Small intestine (tissue), 7 donors: ENCODE data around the gene NUP210. TPM values are rescaled to one million over a fixed set of nuclear protein-coding genes. Genes with fewer than 3 reads are reported as not detected.

Source experiments
- DNase-seq, 2 donors: peaks; one replicate each; pipeline versions ENCODE4 v3.0.0 to v3.0.0-alpha.2; 2013
- FAIRE-seq: peaks from 2 replicates; lab custom pipeline; 2012; peaks lifted over from hg19 to GRCh38; lab: Jason Lieb, UNC
- H3K27ac ChIP-seq, 3 donors: one replicate each; pipeline ENCODE4 v1.5.1; 2013; ENCODE audit warnings: low read length in 2 of 3, mild to moderate bottlenecking in 2 of 3, control low read depth in 1 of 3, inconsistent platforms in 1 of 3, low read depth in 1 of 3, moderate library complexity in 1 of 3
- H3K27me3 ChIP-seq, 3 donors: one replicate each; pipeline ENCODE4 v1.6.1; 2013; ENCODE audit warnings: low read length in 3 of 3, inconsistent platforms in 1 of 3; ENCODE audit not compliant: control insufficient read depth in 3 of 3, insufficient read depth in 3 of 3
- H3K36me3 ChIP-seq, 3 donors: one replicate each; pipeline ENCODE4 v1.6.1; 2013; ENCODE audit warnings: low read length in 3 of 3, inconsistent platforms in 1 of 3, low read depth in 1 of 3, mild to moderate bottlenecking in 1 of 3, moderate library complexity in 1 of 3; ENCODE audit not compliant: control insufficient read depth in 3 of 3, insufficient read depth in 2 of 3
- H3K4me1 ChIP-seq, 3 donors: one replicate each; pipeline ENCODE4 v1.6.1; 2013; ENCODE audit warnings: low read length in 2 of 3, inconsistent platforms in 1 of 3, low read depth in 1 of 3, mild to moderate bottlenecking in 1 of 3, moderate library complexity in 1 of 3; ENCODE audit not compliant: control insufficient read depth in 3 of 3, insufficient read depth in 2 of 3
- H3K4me3 ChIP-seq, 3 donors: one replicate each; pipeline ENCODE4 v1.5.1; 2013; ENCODE audit warnings: low read length in 3 of 3, control low read depth in 1 of 3, inconsistent platforms in 1 of 3, low read depth in 1 of 3, mild to moderate bottlenecking in 1 of 3, moderate library complexity in 1 of 3
- H3K9me3 ChIP-seq, 2 donors: one replicate each; pipeline ENCODE4 v1.6.1; 2013; ENCODE audit warnings: low read depth in 1 of 2, low read length in 1 of 2; ENCODE audit not compliant: control insufficient read depth in 2 of 2, insufficient read depth in 1 of 2
- WGBS, 3 donors: extraction: QIAGEN DNeasy Blood & Tissue Kit; methylation state at CpG; one replicate each; pipeline ENCODE4 v1.1.7; 2013; 5-methylcytosine and 5-hydroxymethylcytosine counted together
- polyA plus RNA-seq, 4 donors: library from polyadenylated mRNA; stranded (reverse) in 3 of 4; unstranded in 1 of 4; fragments of 200-250 nt in 3 of 4; fragments of 120-200 nt in 1 of 4; gene quantifications; one replicate each; pipeline versions ENCODE4 v1.2.1 to v1.2.3, GENCODE V29; 2013
- donor health status: healthy with polysubstance abuse.
- donor health status: control.
- donor health status: control.
- donor health status: Bipolar disorder and iron deficiency.
- donor health status: healthy.

Gene NUP210
- polyA plus RNA-seq, 4 donors = 0.22 to 36.4 (median 5.6) TPM

DNA sequence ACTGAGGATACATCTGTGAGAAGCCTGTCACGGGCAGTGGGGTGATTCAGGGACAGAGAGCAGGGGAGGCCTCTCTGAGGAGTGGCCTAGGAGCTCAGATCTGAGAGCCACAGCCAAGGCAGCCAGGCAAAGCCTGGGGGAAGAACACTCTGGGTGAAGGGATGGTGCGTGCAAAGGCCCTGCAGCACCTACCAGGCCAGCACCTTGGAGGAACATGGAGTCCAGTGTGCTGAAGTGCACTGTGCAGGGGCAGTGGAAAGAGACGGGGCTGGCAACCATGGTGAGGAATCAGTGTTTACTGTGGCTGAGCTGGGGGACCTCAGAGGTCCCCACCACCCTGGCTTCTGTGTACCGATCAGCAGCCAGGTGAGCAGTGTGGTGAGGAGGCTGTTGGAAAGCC, 48.0 kb downstream of the NUP210 start:
- H3K4me1 ChIP-seq = no peaks in the 10 kb centered on the region
- H3K27ac ChIP-seq = no peak overlapping the region
- DNase-seq (no peak), FAIRE-seq (no peak)
- H3K4me3 ChIP-seq = no peak overlapping the region
- H3K9me3 ChIP-seq = no peaks in the 10 kb centered on the region
- WGBS, 3 donors = 78 to 91% (median 91%) methylated on average over 4 of the region's 4 CpGs
- H3K36me3 ChIP-seq = peaks cover 0 to 71% (median 2%) of the 10 kb centered on the region in 3 donors
- no peaks in the 10 kb centered on the region for H3K27me3 ChIP-seq

GRCh38 chr3:13371100-13372075, 48.7 kb downstream of the NUP210 start:
- Histone ChIP-seq H3K27ac (no peak overlapping the region), H3K36me3 (peaks cover 0 to 63% (median 2%) of the 10 kb centered on the region in 3 donors), H3K27me3 (no peaks in the 10 kb centered on the region), H3K9me3 (no peaks in the 10 kb centered on the region), H3K4me1 (no peaks in the 10 kb centered on the region), H3K4me3 (no peak overlapping the region)
- DNase-seq = peak in 1 of 2 donors; percentile 18
- 49 to 78% (median 56%) methylated on average over 17 of the region's 17 CpGs for WGBS, 3 donors
- FAIRE-seq = no peak

DNA sequence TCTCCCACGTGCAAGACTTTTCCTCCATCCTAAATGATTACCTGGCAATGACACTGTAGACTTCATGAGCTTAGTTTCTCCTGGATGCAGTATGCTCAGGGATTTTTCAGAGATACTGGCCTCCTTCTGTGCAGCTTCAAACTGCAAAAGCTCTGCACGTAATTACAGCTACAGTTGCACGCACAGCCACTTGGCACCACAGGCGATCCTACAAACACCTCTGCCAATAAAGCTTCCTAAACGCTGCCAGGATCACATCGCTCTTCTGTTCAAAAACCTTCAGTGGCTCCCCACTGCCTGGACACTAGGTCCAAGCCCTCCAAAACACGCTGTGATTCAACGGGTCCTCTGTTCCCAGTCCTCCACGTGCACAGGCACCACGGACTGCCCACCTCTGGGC, 49.5 kb downstream of the NUP210 start:
- no peaks in the 10 kb centered on the region for H3K9me3 ChIP-seq
- no peak overlapping the region for H3K4me3 ChIP-seq
- FAIRE-seq (no peak), DNase-seq (no peak)
- no peaks in the 10 kb centered on the region for H3K27me3 ChIP-seq
- H3K36me3 ChIP-seq = peaks cover 0 to 59% (median 2%) of the 10 kb centered on the region in 3 donors
- no peaks in the 10 kb centered on the region for H3K4me1 ChIP-seq
- no peak overlapping the region for H3K27ac ChIP-seq
- 88 to 95% (median 91%) methylated on average over 10 of the region's 10 CpGs for WGBS, 3 donors

DNA sequence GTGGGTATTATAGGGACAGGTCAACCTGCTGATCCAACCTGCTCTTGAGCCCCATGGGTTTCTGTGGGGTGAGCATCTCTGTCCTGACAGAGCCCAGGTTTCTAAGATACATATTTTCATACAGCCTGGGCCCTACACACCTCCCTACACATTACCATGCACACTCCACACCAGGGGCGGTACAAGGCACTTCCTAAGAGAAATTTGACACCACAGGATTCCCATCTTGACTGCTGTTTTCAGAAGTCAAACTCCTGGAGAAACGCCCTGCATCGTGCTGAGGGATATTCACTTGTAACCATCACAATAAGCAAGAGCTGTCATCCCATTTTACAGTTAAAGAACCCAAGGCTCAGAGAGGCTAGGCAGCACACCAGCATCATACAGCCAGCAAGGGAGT, 50.1 kb downstream of the NUP210 start:
- H3K9me3 ChIP-seq = no peaks in the 10 kb centered on the region
- H3K27me3 ChIP-seq = no peaks in the 10 kb centered on the region
- H3K4me1 ChIP-seq = no peaks in the 10 kb centered on the region
- FAIRE-seq (no peak), DNase-seq (no peak)
- no peak overlapping the region for H3K27ac ChIP-seq
- 73 to 94% (median 92%) methylated on average over 3 of the region's 3 CpGs for WGBS, 3 donors
- no peak overlapping the region for H3K4me3 ChIP-seq
- peaks cover 0 to 59% (median 2%) of the 10 kb centered on the region in 3 donors for H3K36me3 ChIP-seq

DNA sequence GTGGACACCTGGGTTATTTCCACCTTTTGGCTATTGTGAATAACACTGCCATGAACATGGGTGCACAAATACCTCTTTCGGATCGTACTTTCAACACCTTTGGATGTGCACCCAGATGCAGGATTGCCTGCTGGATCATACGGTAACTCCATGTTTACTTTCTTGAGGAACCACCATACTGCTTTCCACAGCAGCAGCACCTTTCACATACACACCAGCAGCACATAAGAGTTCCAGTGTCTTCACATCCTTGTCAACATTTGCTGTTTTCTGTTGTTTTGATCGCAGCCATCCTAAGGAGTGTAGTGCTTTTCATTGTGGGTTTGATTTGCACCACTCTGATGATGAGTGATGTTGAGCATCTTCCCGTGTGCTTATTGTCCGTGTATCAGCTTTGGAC, 51.3 kb downstream of the NUP210 start:
- no peak for FAIRE-seq
- 97 to 98% (median 97%) methylated on average over 6 of the region's 6 CpGs for WGBS, 3 donors
- no peak for DNase-seq
- H3K4me1 ChIP-seq = no peaks in the 10 kb centered on the region
- H3K9me3 ChIP-seq = no peaks in the 10 kb centered on the region
- no peak overlapping the region for H3K27ac ChIP-seq
- H3K4me3 ChIP-seq = no peak overlapping the region
- no peaks in the 10 kb centered on the region for H3K27me3 ChIP-seq
- peaks cover 0 to 60% (median 2%) of the 10 kb centered on the region in 3 donors for H3K36me3 ChIP-seq

GRCh38 chr3:13367728-13368127, 52.4 kb downstream of the NUP210 start:
- DNase-seq (no peak), FAIRE-seq (no peak)
- no peak overlapping the region for H3K27ac ChIP-seq
- 78 to 92% (median 82%) methylated on average over 7 of the region's 7 CpGs for WGBS, 3 donors
- H3K4me1 ChIP-seq = no peaks in the 10 kb centered on the region
- H3K27me3 ChIP-seq = no peaks in the 10 kb centered on the region
- H3K4me3 ChIP-seq = no peak overlapping the region
- H3K9me3 ChIP-seq = no peaks in the 10 kb centered on the region
- peaks cover 0 to 51% (median 2%) of the 10 kb centered on the region in 3 donors for H3K36me3 ChIP-seq

DNA sequence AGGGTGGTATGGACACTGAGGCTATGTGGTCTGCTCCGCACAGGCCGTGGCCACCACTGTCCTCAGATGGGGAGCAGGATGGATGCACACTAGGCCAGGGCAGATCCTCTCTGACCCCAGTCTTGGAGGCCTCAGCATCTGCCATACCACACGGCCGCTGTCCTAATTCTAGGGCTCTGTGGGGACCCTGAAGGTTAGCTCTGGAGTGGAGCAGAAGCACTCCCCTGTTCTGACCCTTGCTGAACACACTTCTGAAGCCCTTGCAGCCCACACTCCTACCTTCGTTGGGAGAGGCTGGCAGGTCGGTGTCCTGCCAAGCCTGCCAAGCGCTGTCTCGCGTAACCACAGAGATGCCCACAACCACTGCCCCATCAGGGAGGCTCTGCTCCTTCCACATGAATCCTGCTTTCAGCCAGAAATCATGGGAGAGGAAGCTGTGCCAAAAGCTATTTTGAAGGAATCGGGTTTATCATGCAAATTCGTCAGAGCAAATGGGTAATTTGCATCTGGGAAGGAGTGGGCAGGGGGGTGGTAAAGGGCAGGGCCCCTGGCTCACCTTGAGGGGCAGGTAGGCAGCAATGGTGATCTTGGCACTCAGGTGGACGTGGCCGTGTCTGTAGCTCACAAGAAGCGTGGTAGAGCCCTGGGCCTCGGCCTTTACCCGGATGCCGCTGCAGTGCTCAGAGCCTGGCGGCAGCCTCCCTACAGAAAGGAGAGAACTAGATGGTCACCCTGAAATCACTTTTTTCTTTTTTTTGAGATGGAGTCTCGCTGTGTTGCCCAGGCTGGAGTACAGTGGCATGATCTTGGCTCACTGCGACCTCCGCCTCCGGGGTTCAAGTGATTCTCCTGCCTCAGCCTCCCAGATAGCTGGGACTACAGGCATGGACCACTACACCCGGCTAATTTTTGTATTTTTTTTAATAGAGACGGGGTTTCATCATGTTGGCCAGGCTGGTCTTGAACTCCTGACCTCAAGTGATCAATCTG, 54.4 kb downstream of the NUP210 start:
- H3K4me1 ChIP-seq = no peaks in the 10 kb centered on the region
- no peak for FAIRE-seq
- no peak for DNase-seq
- H3K36me3 ChIP-seq = peaks cover 0 to 48% (median 2%) of the 10 kb centered on the region in 3 donors
- H3K27me3 ChIP-seq = no peaks in the 10 kb centered on the region
- no peak overlapping the region for H3K4me3 ChIP-seq
- no peaks in the 10 kb centered on the region for H3K9me3 ChIP-seq
- H3K27ac ChIP-seq = no peak overlapping the region
- WGBS, 3 donors = 94 to 97% (median 95%) methylated on average over 23 to 24 of the region's 24 CpGs
